A673 (cell line): ENCODE measurements around the gene SLC30A1.

ENCODE experiments used
- CTCF ChIP-seq: fragments of 300-800, 200-600 bp; sonication (generic); conservative IDR thresholded peaks from 2 replicates; pipeline ENCODE4 v1.5.1; 2017; ENCODE audit warnings: low read depth, mild to moderate bottlenecking, antibody characterized with exemption, low read length, moderate library complexity, mixed read lengths
- EZH2 ChIP-seq: fragments of 200-600 bp; sonication (generic); IDR thresholded peaks from 2 replicates; pipeline ENCODE4 v1.6.1; 2017; ENCODE audit warnings: borderline replicate concordance, low read depth, mild to moderate bottlenecking, mixed read lengths, antibody characterized with exemption, low read length; ENCODE audit not compliant: poor library complexity, severe bottlenecking

- TF ChIP-seq CTCF (no peak), EZH2 (no peak)
These were observed 4.3 kb upstream of the SLC30A1 start for GRCh38 chr1:211583011-211583992.
